GM12891 (cell line): ENCODE measurements around the gene VAV2.

Experiments used
- DNase-seq: peaks from one replicate; pipeline ENCODE4 v3.0.0; 2011; ENCODE audit warnings: low spot score; ENCODE audit not compliant: insufficient read length
- FAIRE-seq: peaks from 2 replicates; lab custom pipeline; 2011; peaks lifted over from hg19 to GRCh38; lab: Jason Lieb, UNC
- PAX5 ChIP-seq: IDR thresholded peaks from 2 replicates; pipeline ENCODE4 v1.6.1; 2011; ENCODE audit warnings: low read length, moderate library complexity, mild to moderate bottlenecking; ENCODE audit not compliant: insufficient read depth, severe bottlenecking
- POLR2A ChIP-seq: IDR thresholded peaks from 2 replicates; pipeline ENCODE4 v1.6.1; 2011; ENCODE audit warnings: low read depth, low read length, control low read depth
- POLR2AphosphoS5 ChIP-seq: IDR thresholded peaks from 2 replicates; pipeline ENCODE4 v1.6.1; 2011; ENCODE audit warnings: low read depth, low read length, control low read depth
- POU2F2 ChIP-seq: IDR thresholded peaks from 2 replicates; pipeline ENCODE4 v1.6.1; 2011; ENCODE audit warnings: low read depth, mild to moderate bottlenecking, control low read depth, low read length, moderate library complexity
- SPI1 ChIP-seq: IDR thresholded peaks from 2 replicates; pipeline ENCODE4 v1.6.1; 2011; ENCODE audit warnings: low read depth, low read length, control low read depth
- TAF1 ChIP-seq: IDR thresholded peaks from 2 replicates; pipeline ENCODE4 v1.6.1; 2011; ENCODE audit warnings: low read depth, low read length, control low read depth

The VAV2 gene

GRCh38 chr9:133726401-133727276, 265.5 kb downstream of the VAV2 start:
- no peak for DNase-seq
- FAIRE-seq: no peak
- no peak for TF ChIP-seq SPI1
- no peak for TF ChIP-seq POU2F2
- TF ChIP-seq PAX5: no peak
- no peak for TF ChIP-seq POLR2AphosphoS5
- no peak for TF ChIP-seq TAF1
- no peak for TF ChIP-seq POLR2A

GRCh38 chr9:133725886-133726285, 266.2 kb downstream of the VAV2 start:
- FAIRE-seq: no peak
- DNase-seq: no peak
- TF ChIP-seq TAF1: no peak

GRCh38 chr9:133718563-133719315, 273.4 kb downstream of the VAV2 start:
- no peak for TF ChIP-seq POU2F2
- TF ChIP-seq PAX5: no peak
- no peak for DNase-seq
- no peak for FAIRE-seq

GRCh38 chr9:133717113-133718031, 274.8 kb downstream of the VAV2 start:
- DNase-seq (no peak), FAIRE-seq (no peak)
- TF ChIP-seq TAF1 (no peak), SPI1 (no peak), POLR2A (no peak), POLR2AphosphoS5 (no peak), PAX5 (no peak), POU2F2 (no peak)

GRCh38 chr9:133716564-133717112, 275.5 kb downstream of the VAV2 start:
- TF ChIP-seq POU2F2 (no peak), POLR2A (no peak), TAF1 (no peak), SPI1 (no peak), PAX5 (no peak), POLR2AphosphoS5 (no peak)
- DNase-seq: no peak
- FAIRE-seq: no peak

- no peak for TF ChIP-seq POLR2AphosphoS5
- TF ChIP-seq POU2F2: no peak
- no peak for TF ChIP-seq POLR2A
- TF ChIP-seq SPI1: no peak
- no peak for TF ChIP-seq TAF1
- TF ChIP-seq PAX5: no peak
- no peak for DNase-seq
- FAIRE-seq: no peak
Measured at GRCh38 chr9:133715866-133716563, 276.1 kb downstream of the VAV2 start.

GRCh38 chr9:133715295-133715865, 276.7 kb downstream of the VAV2 start:
- FAIRE-seq (no peak), DNase-seq (no peak)
- TF ChIP-seq POLR2A (no peak), TAF1 (no peak), POU2F2 (no peak), SPI1 (no peak), PAX5 (no peak), POLR2AphosphoS5 (no peak)

- DNase-seq: no peak
- no peak for FAIRE-seq
- TF ChIP-seq POU2F2 (no peak), POLR2A (no peak), TAF1 (no peak), POLR2AphosphoS5 (no peak), SPI1 (no peak), PAX5 (no peak)
Measured at GRCh38 chr9:133714606-133715294, 277.4 kb downstream of the VAV2 start.
